Skeletal muscle tissue (tissue), 4 donors: ENCODE data around the gene GTF3A. TPM values are rescaled to one million over a fixed set of nuclear protein-coding genes. Genes with fewer than 3 reads are reported as not detected.
A peak's percentile ranks its signal among the peaks of the same experiment; 100 is the strongest.

Source experiments
- H3K27ac ChIP-seq: one replicate; pipeline ENCODE4 v1.7.0; 2013; ENCODE audit warnings: mild to moderate bottlenecking, low read depth, low read length, inconsistent platforms
- H3K27me3 ChIP-seq, 3 donors: one replicate each; pipeline ENCODE4 v1.7.0; 2013; ENCODE audit warnings: low read length in 3 of 3; ENCODE audit not compliant: control insufficient read depth in 3 of 3, insufficient read depth in 3 of 3
- H3K36me3 ChIP-seq, 3 donors: one replicate each; pipeline ENCODE4 v1.7.0; 2013; ENCODE audit warnings: low read length in 3 of 3; ENCODE audit not compliant: control insufficient read depth in 3 of 3, insufficient read depth in 3 of 3
- H3K4me1 ChIP-seq, 3 donors: one replicate each; pipeline ENCODE4 v1.7.0; 2013; ENCODE audit warnings: low read length in 3 of 3, mild to moderate bottlenecking in 3 of 3; ENCODE audit not compliant: control insufficient read depth in 3 of 3, insufficient read depth in 3 of 3
- H3K4me3 ChIP-seq, 3 donors: one replicate each; pipeline ENCODE4 v1.7.0; 2013; ENCODE audit warnings: low read length in 3 of 3
- H3K9ac ChIP-seq, 3 donors: one replicate each; pipeline ENCODE4 v1.7.0; 2013; ENCODE audit warnings: low read length in 3 of 3, mild to moderate bottlenecking in 3 of 3, moderate library complexity in 2 of 3, low read depth in 1 of 3
- H3K9me3 ChIP-seq, 3 donors: one replicate each; pipeline ENCODE4 v1.7.0; 2013; ENCODE audit warnings: low read length in 3 of 3; ENCODE audit not compliant: control insufficient read depth in 3 of 3
- total RNA-seq: library from RNA; depleted of rRNA; stranded (reverse); fragments of >200 nt; gene quantifications from one replicate; pipeline ENCODE4 v1.2.3, GENCODE V29; 2014
- donor health status: Osteomylitis.

GTF3A gene
- total RNA-seq, 1 donor from 2014 or later: 65.2 TPM

DNA sequence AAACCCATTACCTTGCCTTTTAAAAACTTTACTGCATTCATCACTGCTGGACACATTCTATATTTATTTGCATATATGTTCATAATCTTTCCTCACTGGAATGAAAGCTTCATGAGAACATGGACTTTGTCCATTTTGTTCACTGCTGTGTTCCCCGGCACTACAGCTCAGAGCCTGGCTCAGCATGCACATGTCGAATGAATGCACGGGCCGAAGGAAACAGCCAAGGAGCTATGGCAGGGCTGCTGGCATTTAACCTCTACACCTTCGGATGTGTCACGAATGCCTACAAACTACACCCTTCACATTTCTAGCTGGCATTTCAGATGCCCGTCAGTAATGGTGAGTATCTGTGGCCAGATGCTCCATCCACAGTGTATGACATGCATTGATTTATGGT lies 18.4 kb downstream of the GTF3A start:
- peaks cover 3 to 24% (median 10%) of the 10 kb centered on the region in 3 donors for H3K4me1 ChIP-seq
- no peak overlapping the region for H3K4me3 ChIP-seq
- H3K27me3 ChIP-seq: no peaks in the 10 kb centered on the region
- H3K9me3 ChIP-seq: no peaks in the 10 kb centered on the region
- peaks cover 17 to 32% (median 18%) of the 10 kb centered on the region in 3 donors for H3K36me3 ChIP-seq
- no peak overlapping the region for H3K9ac ChIP-seq
- H3K27ac ChIP-seq: no peak overlapping the region

DNA sequence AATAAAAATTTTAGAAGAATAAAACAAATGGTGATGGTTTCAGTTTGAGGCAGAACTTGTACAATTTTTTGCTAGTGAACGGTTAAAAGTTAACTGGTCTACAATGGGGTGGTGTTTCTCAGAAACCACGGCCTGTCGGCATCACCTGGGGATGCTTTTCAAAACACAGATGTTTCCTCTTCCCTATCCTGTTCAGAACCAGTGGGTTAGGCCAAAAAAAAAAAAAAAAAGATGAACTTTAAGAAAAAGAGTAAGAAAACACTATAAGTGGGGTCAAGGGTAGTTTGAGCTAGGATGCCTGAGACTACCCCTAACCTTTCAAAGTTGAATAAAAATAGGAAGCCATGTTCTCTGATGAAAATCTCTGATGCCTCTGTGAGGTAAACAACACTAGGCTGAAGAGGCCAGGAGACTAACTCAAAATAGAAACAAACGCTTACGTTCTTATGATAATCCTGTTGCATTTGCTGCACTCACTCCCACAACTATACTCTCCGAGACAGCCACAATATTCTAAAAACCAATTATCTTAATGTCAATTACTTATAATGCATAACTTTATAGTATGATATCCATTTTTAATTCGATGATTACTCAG lies 22.7 kb downstream of the GTF3A start:
- Histone ChIP-seq H3K4me1 (peaks cover 20 to 40% (median 27%) of the 10 kb centered on the region in 3 donors), H3K9ac (peak overlapping the region in 1 of 3 donors; percentile 28), H3K36me3 (peaks cover 2 to 13% (median 8%) of the 10 kb centered on the region in 3 donors), H3K9me3 (no peaks in the 10 kb centered on the region), H3K4me3 (peak overlapping the region in 2 of 3 donors; percentile 0 to 11), H3K27ac (peak overlapping the region; percentile 73), H3K27me3 (no peaks in the 10 kb centered on the region)

DNA sequence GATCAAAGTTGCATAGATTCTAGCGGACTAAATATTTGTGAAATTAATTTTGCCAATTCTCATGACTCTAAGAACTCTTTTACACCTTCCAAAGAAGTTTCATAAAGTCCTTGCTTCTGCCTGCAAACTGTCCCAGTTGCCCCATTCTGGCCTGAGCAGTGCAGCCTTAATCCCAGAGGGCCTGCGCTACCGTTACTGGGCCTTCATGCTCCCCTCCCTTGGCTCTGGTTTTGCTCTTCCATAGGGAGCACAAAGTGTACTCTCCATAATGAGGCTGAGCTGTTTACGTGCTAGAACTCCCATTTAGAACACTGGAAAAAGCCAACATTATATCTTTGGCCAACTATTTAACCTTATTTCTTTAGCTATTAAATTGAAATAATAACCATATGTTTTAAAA lies 23.9 kb downstream of the GTF3A start:
- peak overlapping the region; percentile 95 for H3K27ac ChIP-seq
- H3K4me1 ChIP-seq: peaks cover 20 to 35% (median 27%) of the 10 kb centered on the region in 3 donors
- peak overlapping the region in 2 of 3 donors; percentile 13 to 63 for H3K4me3 ChIP-seq
- H3K9me3 ChIP-seq: no peaks in the 10 kb centered on the region
- H3K36me3 ChIP-seq: peaks cover 0 to 3% (median 0%) of the 10 kb centered on the region in 3 donors
- H3K27me3 ChIP-seq: no peaks in the 10 kb centered on the region
- H3K9ac ChIP-seq: no peak overlapping the region

DNA sequence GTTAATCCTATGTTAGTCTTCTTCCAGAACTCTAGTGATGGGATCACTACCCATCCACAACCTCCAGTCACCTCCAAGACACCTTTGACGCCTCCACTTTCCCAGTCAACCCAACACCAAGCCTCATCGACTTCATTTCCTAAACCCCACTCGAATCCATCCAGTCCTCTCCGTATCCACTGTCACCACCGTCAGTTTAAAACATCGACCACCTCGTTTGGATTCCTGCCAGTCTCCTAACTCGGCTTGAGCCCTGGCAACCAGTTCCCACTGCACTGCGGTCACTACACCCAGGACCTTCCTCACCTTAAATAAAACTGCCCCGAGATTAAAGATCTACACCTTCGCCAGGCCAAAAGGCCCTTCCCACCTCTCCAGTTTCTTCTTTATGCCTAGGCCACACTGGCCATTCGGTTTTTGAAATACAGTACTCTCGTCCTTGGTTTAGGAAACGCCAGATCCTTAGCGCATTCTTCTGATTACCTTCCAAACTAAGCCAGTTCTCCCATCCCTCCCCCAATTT lies 24.7 kb downstream of the GTF3A start:
- Histone ChIP-seq H3K27ac (peak overlapping the region; percentile 95), H3K27me3 (no peaks in the 10 kb centered on the region), H3K9ac (peak overlapping the region; percentile 88 to 99 (median 98)), H3K9me3 (no peaks in the 10 kb centered on the region), H3K4me1 (peaks cover 20 to 35% (median 27%) of the 10 kb centered on the region in 3 donors), H3K4me3 (peak overlapping the region; percentile 90 to 99 (median 98)), H3K36me3 (peaks cover 0 to 3% (median 0%) of the 10 kb centered on the region in 3 donors)

DNA sequence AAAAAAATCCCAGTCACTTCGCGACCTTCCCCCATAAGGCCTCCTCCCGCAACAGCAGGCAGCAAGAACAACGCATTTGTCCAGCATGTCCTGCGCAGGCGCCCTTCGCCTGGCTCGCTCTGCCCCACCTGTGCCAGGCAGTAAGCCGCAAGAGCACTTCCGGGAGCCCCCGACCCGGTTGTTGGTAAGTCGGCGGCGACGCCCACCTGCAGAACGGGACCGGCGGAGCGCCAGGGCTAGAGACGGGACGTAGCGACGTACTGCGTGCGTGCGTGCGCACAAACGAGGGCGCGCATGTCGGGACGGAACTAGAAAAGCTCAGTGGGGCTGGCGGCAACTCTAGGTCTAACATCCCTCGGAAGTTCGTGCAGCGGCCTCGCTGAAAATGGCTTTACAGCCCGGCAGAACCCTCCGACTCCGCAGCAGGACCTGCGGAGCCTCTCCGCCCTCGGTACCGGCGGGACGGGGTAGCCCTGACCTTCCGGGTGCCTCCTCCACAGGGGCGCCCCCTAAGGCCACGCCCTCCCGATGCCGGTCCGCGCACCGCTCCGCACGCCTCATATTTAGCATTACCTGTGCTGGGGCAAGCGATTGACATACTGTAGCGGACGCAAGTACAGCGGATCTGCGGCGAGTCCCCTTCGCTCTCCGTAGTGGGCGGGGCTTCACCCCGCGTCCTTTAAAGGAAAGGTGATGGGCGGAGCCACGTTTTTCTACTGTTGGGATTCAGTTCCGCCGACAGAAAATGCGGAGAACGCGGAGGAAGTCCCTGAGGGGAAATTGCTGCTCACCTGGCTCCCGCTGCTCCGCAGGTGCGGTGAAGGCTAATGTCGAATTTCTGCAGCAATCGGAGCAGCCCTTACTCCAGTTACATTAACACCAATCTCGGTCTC lies 25.8 kb downstream of the GTF3A start, which contains the start of gene MTIF3:
MTIF3 (minus strand) TSS at position 629 of the 893 bp plus-strand sequence. CDS start 10,116 bp downstream, outside the sequence.
- H3K9ac ChIP-seq: peak within 1 kb of the TSS; percentile 88 to 99 (median 98)
- no peaks in the 10 kb centered on the region for H3K27me3 ChIP-seq
- H3K4me3 ChIP-seq: peak within 1 kb of the TSS; percentile 90 to 99 (median 98)
- H3K4me1 ChIP-seq: peaks cover 20 to 34% (median 27%) of the 10 kb centered on the region in 3 donors
- H3K9me3 ChIP-seq: no peaks in the 10 kb centered on the region
- peaks cover 0 to 3% (median 0%) of the 10 kb centered on the region in 3 donors for H3K36me3 ChIP-seq
- H3K27ac ChIP-seq: peak within 1 kb of the TSS; percentile 95

DNA sequence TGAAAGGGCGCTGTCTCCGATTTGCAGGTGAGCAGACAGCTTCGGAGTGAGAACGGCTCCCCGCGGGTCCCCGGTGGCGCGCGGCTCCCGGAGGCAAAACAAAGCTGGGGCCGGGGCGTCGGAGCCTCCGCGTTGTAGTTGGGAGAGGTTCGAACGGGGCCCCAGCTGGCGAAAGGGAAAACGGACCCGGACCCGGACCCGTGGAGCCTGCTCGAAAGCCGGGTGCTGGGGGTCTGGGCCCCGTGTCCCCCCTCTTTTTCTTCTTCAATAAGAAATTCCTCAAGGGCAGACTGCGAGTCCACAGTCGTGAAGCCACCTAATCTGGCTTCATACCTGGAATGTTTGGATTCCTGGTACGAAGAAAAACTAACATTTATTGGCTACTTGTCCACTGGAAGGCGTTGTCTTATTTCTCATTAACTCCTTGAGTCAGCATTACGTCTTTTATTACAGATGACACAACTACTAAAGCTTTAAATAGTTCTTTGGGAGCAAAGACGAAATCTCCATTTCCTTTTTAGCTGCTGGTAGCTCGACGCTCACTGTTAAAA lies 26.6 kb downstream of the GTF3A start:
- Histone ChIP-seq H3K27ac (peak overlapping the region; percentile 95), H3K4me1 (peaks cover 17 to 28% (median 27%) of the 10 kb centered on the region in 3 donors), H3K9ac (peak overlapping the region; percentile 88 to 99 (median 98)), H3K27me3 (no peaks in the 10 kb centered on the region), H3K9me3 (no peaks in the 10 kb centered on the region), H3K36me3 (peaks cover 0 to 3% (median 0%) of the 10 kb centered on the region in 3 donors), H3K4me3 (peak overlapping the region; percentile 90 to 99 (median 98))

DNA sequence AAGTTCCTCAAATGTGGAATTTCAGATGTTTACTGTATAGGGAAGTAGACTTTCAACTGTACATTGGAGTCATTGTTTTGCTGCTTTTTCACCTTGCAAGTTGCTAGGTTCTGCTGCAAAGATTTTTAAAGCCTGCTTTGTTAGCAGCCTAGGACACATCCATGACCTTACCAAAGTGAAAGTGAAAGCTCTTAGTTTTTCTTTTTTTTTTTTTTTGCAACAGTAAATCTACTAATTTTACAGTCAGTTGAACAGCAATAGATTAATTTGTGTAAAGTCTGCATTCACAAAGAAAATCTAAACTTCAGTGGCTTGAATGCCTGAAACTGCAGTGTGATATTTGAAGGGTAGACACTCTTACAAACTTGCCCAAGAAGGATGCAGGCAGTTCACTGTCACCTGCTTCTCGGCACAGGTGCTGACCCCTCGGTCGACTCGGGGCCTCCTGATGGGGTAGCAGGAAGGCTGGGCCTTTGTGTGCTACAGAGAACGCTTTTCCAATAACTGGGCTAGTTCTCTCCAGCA lies 31.0 kb downstream of the GTF3A start:
- H3K9ac ChIP-seq: no peak overlapping the region

DNA sequence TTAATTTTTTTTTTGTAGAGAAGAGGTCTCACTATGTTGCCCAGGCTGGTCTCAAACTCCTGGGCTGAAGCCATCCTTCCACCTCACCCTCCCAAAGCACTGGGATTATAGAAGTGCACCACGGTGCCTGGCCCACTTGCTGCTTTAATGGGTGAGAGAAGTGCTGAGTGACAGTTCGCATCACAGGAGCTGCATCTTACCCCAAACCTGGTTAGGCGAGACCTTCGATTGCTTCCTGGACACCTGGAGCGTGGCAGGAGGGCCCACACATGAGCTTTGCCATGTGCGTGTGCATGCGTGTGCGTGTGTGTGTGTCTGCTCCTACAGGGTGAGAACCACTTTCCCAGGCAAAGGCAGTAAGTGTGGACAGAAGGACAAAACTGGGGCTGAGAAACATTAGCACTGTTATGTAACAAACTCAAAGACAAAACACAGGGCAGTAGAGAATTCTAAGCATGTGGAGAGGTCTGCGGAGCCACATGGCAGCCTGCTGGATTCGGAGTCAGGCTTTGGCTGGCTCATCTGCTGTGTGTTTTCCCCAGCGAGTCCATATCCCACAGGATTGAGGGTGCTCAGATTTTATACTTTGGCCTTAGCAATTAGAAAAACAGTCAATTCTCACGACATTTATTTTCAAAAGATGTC lies 37.6 kb downstream of the GTF3A start:
- no peaks in the 10 kb centered on the region for H3K36me3 ChIP-seq
- no peak overlapping the region for H3K9ac ChIP-seq
- H3K4me3 ChIP-seq: no peak overlapping the region
- H3K4me1 ChIP-seq: no peaks in the 10 kb centered on the region
- H3K27ac ChIP-seq: no peak overlapping the region
- H3K9me3 ChIP-seq: no peaks in the 10 kb centered on the region
- peaks cover 0 to 11% (median 0%) of the 10 kb centered on the region in 3 donors for H3K27me3 ChIP-seq

More for the DNA sequence above, 31.0 kb downstream of the GTF3A start:
- H3K27ac ChIP-seq: no peak overlapping the region
- peaks cover 0 to 6% (median 2%) of the 10 kb centered on the region in 3 donors for H3K4me1 ChIP-seq
- peaks cover 0 to under 1% (median 0%) of the 10 kb centered on the region in 3 donors for H3K36me3 ChIP-seq
- H3K9me3 ChIP-seq: no peaks in the 10 kb centered on the region
- H3K27me3 ChIP-seq: no peaks in the 10 kb centered on the region
- peak overlapping the region; percentile 6 to 46 (median 42) for H3K4me3 ChIP-seq

DNA sequence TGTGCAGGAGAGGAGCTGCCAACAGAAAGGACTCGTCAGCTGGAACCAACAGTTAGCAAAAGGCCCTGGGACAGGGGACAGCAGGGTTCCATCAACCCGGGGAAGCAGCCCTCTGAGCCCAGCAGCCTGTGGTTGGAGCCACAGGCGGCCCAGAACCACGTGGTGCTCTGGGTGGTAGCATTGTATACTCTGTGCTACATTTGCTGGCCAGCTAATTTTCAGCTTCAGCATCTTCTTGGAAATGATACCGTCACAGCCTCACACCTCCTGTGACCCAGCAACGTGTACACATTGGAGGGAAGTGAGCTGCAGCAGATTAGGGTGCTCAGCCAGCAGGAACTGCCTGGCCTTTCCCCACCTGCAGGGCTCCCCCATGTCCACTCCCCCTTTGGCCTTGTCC lies 39.1 kb downstream of the GTF3A start:
- no peak overlapping the region for H3K27ac ChIP-seq
- H3K9ac ChIP-seq: no peak overlapping the region
- peaks cover 0 to 11% (median 0%) of the 10 kb centered on the region in 3 donors for H3K27me3 ChIP-seq
- no peak overlapping the region for H3K4me3 ChIP-seq
- no peaks in the 10 kb centered on the region for H3K4me1 ChIP-seq
- H3K9me3 ChIP-seq: no peaks in the 10 kb centered on the region
- no peaks in the 10 kb centered on the region for H3K36me3 ChIP-seq
